Heart left ventricle (tissue), 16 donors: Measurements from ENCODE around the gene NUP35. TPM values are rescaled to one million over a fixed set of nuclear protein-coding genes. Genes with fewer than 3 reads are reported as not detected.

ENCODE experiments used
- ATAC-seq, 4 donors: fragments of 200-7000 bp; cut with Tn5 transposase; one replicate each; pipeline ENCODE4 v1.9.1; 2020 to 2022; ENCODE audit warnings: moderate library complexity in 4 of 4, mild to moderate bottlenecking in 3 of 4, moderate number of reproducible peaks in 1 of 4
- DNase-seq, 5 donors: peaks; one replicate each; pipeline ENCODE4 v3.0.0-alpha.2; 2020
- H3K27ac ChIP-seq, 12 donors: fragments of 200-600 bp; sonication (generic) in 4 of 12; one replicate each; pipeline versions ENCODE4 v1.5.0 to v1.8.0; 2016 to 2022; ENCODE audit warnings: mild to moderate bottlenecking in 2 of 12
- H3K27me3 ChIP-seq, 9 donors: fragments of 200-600 bp; sonication (generic) in 2 of 9; one replicate each; pipeline versions ENCODE4 v1.5.1 to v1.8.0; 2016 to 2022; ENCODE audit warnings: mild to moderate bottlenecking in 3 of 9
- H3K36me3 ChIP-seq, 9 donors: fragments of 200-600 bp; sonication (generic) in 2 of 9; one replicate each; pipeline versions ENCODE4 v1.5.0 to v1.8.0; 2018 to 2022; ENCODE audit warnings: mild to moderate bottlenecking in 2 of 9
- H3K4me1 ChIP-seq, 12 donors: fragments of 200-600 bp; sonication (generic) in 4 of 12; one replicate each; pipeline versions ENCODE4 v1.5.0 to v1.8.0; 2016 to 2022; ENCODE audit warnings: mild to moderate bottlenecking in 3 of 12
- H3K4me3 ChIP-seq, 12 donors: fragments of 200-600 bp; sonication (generic) in 4 of 12; one replicate each; pipeline versions ENCODE4 v1.5.0 to v1.8.0; 2017 to 2022; ENCODE audit warnings: mild to moderate bottlenecking in 9 of 12, moderate library complexity in 4 of 12
- H3K9me3 ChIP-seq, 12 donors: fragments of 200-600 bp; sonication (generic) in 4 of 12; one replicate each; pipeline versions ENCODE4 v1.5.0 to v1.8.0; 2016 to 2022; ENCODE audit warnings: mild to moderate bottlenecking in 1 of 12
- POLR2A ChIP-seq, 2 donors: fragments of 450-650 bp; IDR thresholded peaks; one replicate each; pipeline ENCODE4 v1.6.1; 2017; ENCODE audit warnings: antibody characterized with exemption in 2 of 2, mild to moderate bottlenecking in 2 of 2, moderate library complexity in 2 of 2
- WGBS, 4 donors: extraction: QIAGEN DNeasy Blood & Tissue Kit in 2 of 4; methylation state at CpG; one replicate each; pipeline versions ENCODE4 v1.1.5 to v1.1.7; 2013 to 2018; 5-methylcytosine and 5-hydroxymethylcytosine counted together
- intact Hi-C, 10 donors: fragments of 100-400 bp; cut with DNase I; formaldehyde crosslinking; loops; one replicate each; pipeline versions ENCODE4 v1.11.1 to v1.14.2; 2022
- long read RNA-seq, 3 donors: library from polyadenylated mRNA; unstranded; transcript quantifications; one replicate each; pipeline ENCODE4 v2.0.0, GENCODE V29; 2020 to 2021
- polyA plus RNA-seq, 2 donors: library from polyadenylated mRNA; stranded (reverse); fragments of 200-250 nt; gene quantifications; one replicate each; pipeline ENCODE4 v1.2.3, GENCODE V29; 2013
- total RNA-seq, 9 donors: library from RNA; depleted of rRNA in 2 of 9; stranded (reverse); fragments of >200 nt in 2 of 9; fragmentation: NEBNext Ultra II Directional in 3 of 9; extraction: Animal tissue kit (Norgen Biotek cat#: 25700) in 3 of 9; gene quantifications; one replicate each; pipeline versions ENCODE4 v1.1.0 to v1.2.4, GENCODE V29; 2016 to 2023
- TF ChIP-seq, protein P1 (sequence below), 12 donors: fragments of 200-600 bp; sonication (generic) in 4 of 12; IDR thresholded peaks; one replicate each; pipeline versions ENCODE4 v1.5.0 to v1.8.0; 2018 to 2022; ENCODE audit warnings: antibody characterized with exemption in 12 of 12, mild to moderate bottlenecking in 5 of 12
- donor health status: ischemic (EF 13 %, LVEDD 7.1; RV severe dilation, severe dysfunction).
- donor health status: healthy with polysubstance abuse.
- donor health status: DM: no; HTN: yes; CAD: no.
- donor health status: DM: no; HTN: no; CAD: no.
- donor health status: ischemic (EF 25% LVEDD 6.9; RV normal size, moderate dysfunction).
- donor health status: ischemic (EF 25% LVEDD 5.7; RV mildly dilated, moderate dysfunction).
- donor health status: healthy.
- donor health status: DM: yes; HTN: yes; CAD: no.
- donor health status: ischemic (EF 35%, LVEDD 5.7; RV mildly dilated, moderate dysfunction).
- donor health status: nonischemic (EF 11% LVEDD 7.7; RV severe dilation, severe dysfunction).
- donor health status: DM: yes; HTN: yes; CAD: no.
- donor health status: PGD.
- donor health status: ischemic (EF 29% LVEDD 5.4; RV normal size, mild dysfunction).
- donor health status: nonischemic (EF 23%, LVEDD 6.1; RV moderate dilation, normal function).

NUP35 gene, protein sequence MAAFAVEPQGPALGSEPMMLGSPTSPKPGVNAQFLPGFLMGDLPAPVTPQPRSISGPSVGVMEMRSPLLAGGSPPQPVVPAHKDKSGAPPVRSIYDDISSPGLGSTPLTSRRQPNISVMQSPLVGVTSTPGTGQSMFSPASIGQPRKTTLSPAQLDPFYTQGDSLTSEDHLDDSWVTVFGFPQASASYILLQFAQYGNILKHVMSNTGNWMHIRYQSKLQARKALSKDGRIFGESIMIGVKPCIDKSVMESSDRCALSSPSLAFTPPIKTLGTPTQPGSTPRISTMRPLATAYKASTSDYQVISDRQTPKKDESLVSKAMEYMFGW
- total RNA-seq, result 10 to 100 TPM in 1 of 9 donors, 1 to 10 TPM in 8; 6.2 to 10.4 (median 8.0) TPM
- 10 to 100 TPM in 1 of 2 donors, 1 to 10 TPM in 1; 5.4 to 14.4 TPM for polyA plus RNA-seq
- long read RNA-seq, donor 1, transcript NUP35-201 (9 exons, 1,633 nt), result major isoform, 5 of 7 reads
- long read RNA-seq, donor 1, partial matches to known transcripts, result 1 of 7 reads
- long read RNA-seq, donor 1, other reads (novel, unspliced or antisense), result 1 of 7 reads
- long read RNA-seq, donor 2, transcript NUP35-201 (9 exons, 1,633 nt), result major isoform, 35 of 38 reads
- long read RNA-seq, donor 2, partial matches to known transcripts, result 0 of 38 reads
- long read RNA-seq, donor 2, other reads (novel, unspliced or antisense), result 2 of 38 reads
- long read RNA-seq, donor 3, partial matches to known transcripts, result 0 of 4 reads
- long read RNA-seq, donor 3, other reads (novel, unspliced or antisense), result 0 of 4 reads

DNA sequence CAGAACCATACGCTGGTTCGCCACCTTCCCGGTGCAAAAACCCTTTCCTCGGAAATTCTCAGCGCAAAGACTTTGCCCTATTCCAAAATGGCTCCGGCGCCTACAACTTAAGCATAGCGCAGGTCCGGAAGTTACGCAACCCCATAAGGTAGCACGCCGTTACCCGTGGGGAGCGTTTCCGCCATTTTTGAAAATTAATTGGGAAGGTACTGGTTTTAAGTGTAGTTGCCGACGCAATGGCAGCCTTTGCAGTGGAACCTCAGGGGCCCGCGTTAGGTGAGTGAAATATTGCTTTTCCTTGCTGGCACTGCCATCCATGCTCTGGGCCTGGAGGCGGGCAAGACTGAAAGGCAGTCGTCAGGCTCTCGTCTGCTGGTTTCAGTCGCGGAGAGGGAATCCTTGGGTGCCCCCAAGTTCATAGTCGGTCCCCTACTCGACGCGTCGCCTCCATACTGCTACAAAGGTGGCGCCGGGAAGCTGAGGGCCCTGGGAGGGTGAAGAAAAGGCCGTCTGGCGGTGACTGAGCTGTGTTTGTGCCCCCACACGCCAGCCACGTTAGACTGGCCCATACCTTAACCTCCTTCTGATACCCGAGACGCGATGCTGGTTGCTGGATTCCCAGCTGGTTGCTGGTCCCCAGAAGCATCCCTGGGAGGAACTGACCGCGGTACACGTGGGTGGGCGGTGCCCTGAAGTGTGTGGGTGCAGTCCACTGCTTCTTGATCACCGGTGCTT is at the start of gene NUP35:
Gene NUP35 (plus strand): TSS at position 222 of the 735 bp plus-strand sequence. CDS start 15 bp downstream, at position 237.
- Histone ChIP-seq H3K4me1 (peaks cover 0 to 25% (median 11%) of the 10 kb centered on the region in 12 donors), H3K36me3 (peaks cover 0 to 10% (median 6%) of the 10 kb centered on the region in 9 donors), H3K9me3 (no peaks in the 10 kb centered on the region), H3K4me3 (peak within 1 kb of the TSS; percentile 67 to 91 (median 77)), H3K27me3 (no peaks in the 10 kb centered on the region), H3K27ac (peak within 1 kb of the TSS; percentile 11 to 88 (median 78))
- intact Hi-C loops, result loop anchor here in 7 of 10 donors (1.0 to 10.0 kb wide), 7 partner anchors 42 to 90 kb away; partner anchors contain the start of genes DUSP19 (in 5 of the 7) and NCKAP1 (in 2 of the 7)
- ATAC-seq (peak; percentile 97 to 99 (median 98)), DNase-seq (peak; percentile 81 to 86 (median 83))
- no peak for TF ChIP-seq POLR2A (IDR thresholded peaks at IDR 0.05)
- TF ChIP-seq, protein P1, sequence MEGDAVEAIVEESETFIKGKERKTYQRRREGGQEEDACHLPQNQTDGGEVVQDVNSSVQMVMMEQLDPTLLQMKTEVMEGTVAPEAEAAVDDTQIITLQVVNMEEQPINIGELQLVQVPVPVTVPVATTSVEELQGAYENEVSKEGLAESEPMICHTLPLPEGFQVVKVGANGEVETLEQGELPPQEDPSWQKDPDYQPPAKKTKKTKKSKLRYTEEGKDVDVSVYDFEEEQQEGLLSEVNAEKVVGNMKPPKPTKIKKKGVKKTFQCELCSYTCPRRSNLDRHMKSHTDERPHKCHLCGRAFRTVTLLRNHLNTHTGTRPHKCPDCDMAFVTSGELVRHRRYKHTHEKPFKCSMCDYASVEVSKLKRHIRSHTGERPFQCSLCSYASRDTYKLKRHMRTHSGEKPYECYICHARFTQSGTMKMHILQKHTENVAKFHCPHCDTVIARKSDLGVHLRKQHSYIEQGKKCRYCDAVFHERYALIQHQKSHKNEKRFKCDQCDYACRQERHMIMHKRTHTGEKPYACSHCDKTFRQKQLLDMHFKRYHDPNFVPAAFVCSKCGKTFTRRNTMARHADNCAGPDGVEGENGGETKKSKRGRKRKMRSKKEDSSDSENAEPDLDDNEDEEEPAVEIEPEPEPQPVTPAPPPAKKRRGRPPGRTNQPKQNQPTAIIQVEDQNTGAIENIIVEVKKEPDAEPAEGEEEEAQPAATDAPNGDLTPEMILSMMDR (IDR thresholded peaks at IDR 0.05), result no peak
- 0 to 1% (median 0%) methylated on average over 32 to 43 of the region's 43 CpGs for WGBS, 4 donors

DNA sequence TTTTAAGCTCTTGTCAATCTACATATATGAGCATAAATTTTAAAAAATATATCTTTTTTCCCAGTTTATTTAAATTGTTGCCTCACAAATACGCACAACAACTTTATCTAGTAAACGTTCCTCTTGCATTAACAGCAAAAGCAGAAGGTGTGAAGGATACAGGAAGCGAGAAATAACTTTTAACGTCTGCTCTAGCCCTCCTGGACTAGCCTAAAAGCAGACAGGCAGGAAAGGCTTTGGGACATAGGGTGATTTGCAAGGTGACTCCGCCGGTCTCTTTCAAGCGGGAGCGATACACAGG is 46.1 kb upstream of the NUP35 start:
- Histone ChIP-seq H3K4me1 (peaks cover 0 to 29% (median 9%) of the 10 kb centered on the region in 12 donors), H3K27ac (peak overlapping the region; percentile 64 to 95 (median 88)), H3K36me3 (no peaks in the 10 kb centered on the region), H3K27me3 (peaks cover 0 to 13% (median 0%) of the 10 kb centered on the region in 9 donors), H3K9me3 (no peaks in the 10 kb centered on the region), H3K4me3 (peak overlapping the region; percentile 33 to 87 (median 70))
- DNase-seq (peak in 2 of 5 donors; percentile 23 to 58), ATAC-seq (peak in 3 of 4 donors; percentile 61 to 76 (median 69))
- intact Hi-C loops, result loop anchor here in 6 of 10 donors (1.0 to 5.0 kb wide), 6 partner anchors 39 to 47 kb away; partner anchors contain the start of genes NCKAP1 (in 5 of the 6) and NUP35 (in 5 of the 6)
- 4 to 5% (median 4%) methylated on average over 8 of the region's 8 CpGs for WGBS, 4 donors
- TF ChIP-seq, protein P1 (IDR thresholded peaks at IDR 0.05), result no peak
- no peak for TF ChIP-seq POLR2A (IDR thresholded peaks at IDR 0.05)

DNA sequence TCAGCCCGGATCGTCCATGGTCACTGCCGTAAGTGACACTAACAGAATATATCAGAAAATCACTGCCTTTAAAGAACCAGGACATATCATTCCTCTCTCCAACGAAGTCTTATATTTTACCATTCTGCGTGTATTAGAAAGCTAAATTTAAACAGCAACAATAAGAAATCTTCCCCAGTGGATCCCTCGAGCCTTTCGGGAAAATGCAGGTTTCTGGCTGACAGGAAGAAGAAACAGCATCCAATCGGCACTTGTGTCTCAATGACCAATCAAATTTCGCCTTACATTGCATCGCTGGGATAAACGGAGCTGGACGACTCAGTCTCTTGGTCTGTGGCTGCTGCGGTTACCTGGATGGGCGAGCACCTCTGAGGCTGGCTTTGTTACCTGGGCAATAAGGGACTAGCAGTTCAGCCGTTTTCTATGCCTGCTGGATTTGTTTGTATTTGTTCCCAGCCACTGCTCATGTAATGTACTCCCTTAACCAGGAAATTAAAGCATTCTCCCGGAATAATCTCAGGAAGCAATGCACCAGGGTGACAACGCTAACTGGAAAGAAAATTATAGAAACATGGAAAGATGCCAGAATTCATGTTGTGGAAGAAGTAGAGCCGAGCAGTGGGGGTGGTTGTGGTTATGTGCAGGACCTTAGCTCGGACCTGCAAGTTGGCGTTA is 45.6 kb upstream of the NUP35 start, which contains the start of gene DUSP19:
Gene DUSP19 (plus strand): TSS at position 284 of the 675 bp plus-strand sequence. CDS start 187 bp downstream, at position 471.
- ATAC-seq (peak; percentile 90 to 95 (median 93)), DNase-seq (peak; percentile 73 to 90 (median 84))
- peaks cover 0 to 29% (median 9%) of the 10 kb centered on the region in 12 donors for H3K4me1 ChIP-seq
- peaks cover 0 to 13% (median 0%) of the 10 kb centered on the region in 9 donors for H3K27me3 ChIP-seq
- no peaks in the 10 kb centered on the region for H3K9me3 ChIP-seq
- H3K36me3 ChIP-seq, result no peaks in the 10 kb centered on the region
- H3K27ac ChIP-seq, result peak within 1 kb of the TSS; percentile 64 to 95 (median 88)
- peak within 1 kb of the TSS; percentile 33 to 87 (median 70) for H3K4me3 ChIP-seq
- WGBS, 4 donors, result 0 to 1% (median 0%) methylated on average over 19 to 20 of the region's 20 CpGs
- TF ChIP-seq, protein P1 (IDR thresholded peaks at IDR 0.05), result no peak
- peak in 1 of 2 donors; percentile 88 for TF ChIP-seq POLR2A (IDR thresholded peaks at IDR 0.05)
- intact Hi-C loops, result loop anchor here in 6 of 10 donors (1.0 to 5.0 kb wide), 6 partner anchors 40 to 46 kb away; partner anchors contain the start of genes NCKAP1 (in 5 of the 6) and NUP35 (in 5 of the 6)
